Measurements from ENCODE around the gene RNF167. TPM values are rescaled to one million over a fixed set of nuclear protein-coding genes. Genes with fewer than 3 reads are reported as not detected.

Gene RNF167
- total and polyA plus RNA-seq, 2 of the 13 experiments (the other 11 are each of a cell fraction or from before 2014, with no cell fraction given): 44.1 to 45.4 TPM

GRCh38 chr17:4908711-4909496, 31.2 kb upstream of the RNF167 start (continued):
- TF ChIP-seq ZNF740 (CRISPR knock-in tag; IDR thresholded peaks at IDR 0.05) (no peak), ZNF639 (CRISPR knock-in tag; conservative IDR thresholded peaks at IDR 0.05) (no peak), CEBPG (CRISPR knock-in tag; IDR thresholded peaks at IDR 0.05) (peak; percentile 86), ZBTB38 (CRISPR knock-in tag; IDR thresholded peaks at IDR 0.05) (peak; percentile 41; the same call in 1 of the 2 replicates), KLF13 (CRISPR knock-in tag; IDR thresholded peaks at IDR 0.05) (0 out of 2 replicates have a peak, but pooled peaks have one; percentile 28), DNMT1 (CRISPR knock-in tag; IDR thresholded peaks at IDR 0.05) (no peak), HMGXB4 (CRISPR knock-in tag; IDR thresholded peaks at IDR 0.05; ENCODE audit: borderline replicate concordance in 1 of 2, low read depth in 1 of 2) (peak; percentile 84 to 93), CAMTA2 (CRISPR knock-in tag; IDR thresholded peaks at IDR 0.05; ENCODE audit: borderline replicate concordance) (no peak), PITX1 (CRISPR knock-in tag; IDR thresholded peaks at IDR 0.05) (no peak), AHDC1 (CRISPR knock-in tag; IDR thresholded peaks at IDR 0.05; ENCODE audit: borderline replicate concordance) (no peak), RELA (CRISPR knock-in tag; IDR thresholded peaks at IDR 0.05) (no peak), ZMAT3 (CRISPR knock-in tag; conservative IDR thresholded peaks at IDR 0.05) (no peak), ZFAT (CRISPR knock-in tag; conservative IDR thresholded peaks at IDR 0.05) (no peak), ZC3H4 (CRISPR knock-in tag; IDR thresholded peaks at IDR 0.05; ENCODE audit: borderline replicate concordance) (no peak), MXI1 (IDR thresholded peaks at IDR 0.05; ENCODE audit: borderline replicate concordance, low read depth, low read length) (peak; percentile 24; the same call in 1 of the 3 replicates), SNRNP70 (IDR thresholded peaks at IDR 0.05; ENCODE audit: low read depth, low read length) (no peak), MEIS2 (CRISPR knock-in tag; IDR thresholded peaks at IDR 0.05) (no peak), EP300 (IDR thresholded peaks at IDR 0.05; ENCODE audit: low read depth in 2 of 2, low read length in 2 of 2) (no peak), EP300 (CRISPR knock-in tag; IDR thresholded peaks at IDR 0.05; ENCODE audit: borderline replicate concordance) (no peak), ZNF850 (CRISPR knock-in tag; conservative IDR thresholded peaks at IDR 0.05) (no peak), ZNF772 (CRISPR knock-in tag; IDR thresholded peaks at IDR 0.05) (no peak)

All from HepG2 (cell line).